DND-41 (cell line): Measurements from ENCODE around the gene DDX4.

Experiments
- ATAC-seq: fragments of 200-7000 bp; cut with Tn5 transposase; 3 replicates; pipeline ENCODE4 v1.9.1; 2021; ENCODE audit warnings: low read depth; ENCODE audit not compliant: insufficient read depth
- DNase-seq: peaks from one replicate; pipeline ENCODE4 v3.0.0-alpha.2; 2020
- H2AFZ ChIP-seq: 2 replicates; pipeline ENCODE4 v1.6.0; 2012; ENCODE audit warnings: low read depth, low read length
- H3K27ac ChIP-seq: 2 replicates; pipeline ENCODE4 v1.5.1; 2012; ENCODE audit warnings: low read length, inconsistent platforms
- H3K27me3 ChIP-seq: fragments of 200-600 bp; sonication (generic); 2 replicates; pipeline ENCODE4 v1.6.0; 2012; ENCODE audit warnings: low read length, mild to moderate bottlenecking, inconsistent platforms; ENCODE audit not compliant: insufficient read depth, poor library complexity
- H3K36me3 ChIP-seq: 2 replicates; pipeline ENCODE4 v1.5.1; 2012; ENCODE audit warnings: low read length, inconsistent platforms; ENCODE audit not compliant: insufficient read depth
- H3K4me1 ChIP-seq: 2 replicates; pipeline ENCODE4 v1.5.1; 2012; ENCODE audit warnings: mild to moderate bottlenecking, low read length; ENCODE audit not compliant: insufficient read depth
- H3K4me2 ChIP-seq: 2 replicates; pipeline ENCODE4 v1.6.0; 2012; ENCODE audit warnings: mild to moderate bottlenecking, moderate library complexity, low read length, inconsistent platforms; ENCODE audit not compliant: insufficient read depth
- H3K4me3 ChIP-seq, 2 experiments: fragments of 200-600 bp in 1 of 2; shearing (Covaris generic) in 1 of 2; 2 replicates each; pipeline ENCODE4 v1.5.1; 2012 to 2016; ENCODE audit warnings: inconsistent platforms in 2 of 2, low read length in 2 of 2, mild to moderate bottlenecking in 2 of 2, low read depth in 1 of 2, moderate library complexity in 1 of 2
- H3K79me2 ChIP-seq: 2 replicates; pipeline ENCODE4 v1.6.0; 2012; ENCODE audit warnings: low read length, inconsistent platforms; ENCODE audit not compliant: insufficient read depth
- H3K9ac ChIP-seq: 2 replicates; pipeline ENCODE4 v1.6.0; 2012; ENCODE audit warnings: low read depth, mild to moderate bottlenecking, inconsistent platforms, low read length, moderate library complexity
- H3K9me3 ChIP-seq: 2 replicates; pipeline ENCODE4 v1.5.1; 2012; ENCODE audit warnings: low read length, moderate library complexity, mild to moderate bottlenecking, inconsistent platforms; ENCODE audit not compliant: insufficient read depth, severe bottlenecking
- H4K20me1 ChIP-seq: 2 replicates; pipeline ENCODE4 v1.6.0; 2012; ENCODE audit warnings: low read length; ENCODE audit not compliant: insufficient read depth
- CTCF ChIP-seq: IDR thresholded peaks from 2 replicates; pipeline ENCODE4 v1.5.1; 2012; ENCODE audit warnings: borderline replicate concordance, low read length, moderate library complexity, mild to moderate bottlenecking; ENCODE audit not compliant: poor library complexity, severe bottlenecking; ENCODE audit errors: extremely low read depth
- EZH2 ChIP-seq: IDR thresholded peaks from 3 replicates; pipeline ENCODE4 v1.6.1; 2012; ENCODE audit warnings: borderline replicate concordance, low read depth, mild to moderate bottlenecking, moderate library complexity, low read length, inconsistent platforms; ENCODE audit not compliant: severe bottlenecking

The DDX4 gene

DNA sequence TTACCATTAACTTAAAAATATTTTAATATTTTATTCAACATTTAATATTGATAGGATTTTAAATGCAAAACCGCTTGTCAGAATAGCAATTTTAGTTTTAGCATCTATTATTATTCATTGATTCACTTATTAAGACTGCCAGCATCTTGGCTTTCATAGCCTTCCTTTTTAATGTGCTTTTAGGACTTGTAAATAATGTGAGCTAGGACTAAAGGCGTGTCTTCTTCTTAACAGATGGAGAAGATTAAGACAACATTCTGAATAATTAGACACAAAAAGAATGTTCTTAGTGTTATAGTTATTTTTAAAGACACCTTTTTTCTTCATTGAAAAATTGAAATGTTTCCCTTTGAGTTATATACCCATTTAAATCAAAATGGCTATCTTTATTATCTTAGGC, 120.2 kb downstream of the DDX4 start:
- no peaks in the 10 kb centered on the region for H3K79me2 ChIP-seq
- no peaks in the 10 kb centered on the region for H3K36me3 ChIP-seq
- H3K4me1 ChIP-seq: peaks cover 39% of the 10 kb centered on the region
- no peak overlapping the region for H3K4me2 ChIP-seq
- H3K9ac ChIP-seq: no peak overlapping the region
- H3K27ac ChIP-seq: no peak overlapping the region
- no peak for ATAC-seq
- no peaks in the 10 kb centered on the region for H3K9me3 ChIP-seq
- DNase-seq: no peak
- no peak overlapping the region for H2AFZ ChIP-seq
- H3K27me3 ChIP-seq: no peaks in the 10 kb centered on the region
- no peaks in the 10 kb centered on the region for H4K20me1 ChIP-seq
- TF ChIP-seq CTCF: no peak
- no peak for TF ChIP-seq EZH2
- no peak overlapping the region for H3K4me3 ChIP-seq

GRCh38 chr5:55860288-55860687, 122.4 kb downstream of the DDX4 start:
- Histone ChIP-seq H3K36me3 (no peaks in the 10 kb centered on the region), H3K27ac (no peak overlapping the region), H3K4me1 (peaks cover 36% of the 10 kb centered on the region), H3K4me3 (no peak overlapping the region), H3K9me3 (no peaks in the 10 kb centered on the region), H3K9ac (no peak overlapping the region), H3K79me2 (no peaks in the 10 kb centered on the region), H3K27me3 (no peaks in the 10 kb centered on the region), H2AFZ (no peak overlapping the region), H4K20me1 (no peaks in the 10 kb centered on the region), H3K4me2 (no peak overlapping the region)
- ATAC-seq (no peak), DNase-seq (no peak)
- no peak for TF ChIP-seq EZH2
- TF ChIP-seq CTCF: no peak

GRCh38 chr5:55860709-55861108, 122.8 kb downstream of the DDX4 start:
- no peak for DNase-seq
- no peaks in the 10 kb centered on the region for H3K9me3 ChIP-seq

More at GRCh38 chr5:55860709-55861108, 122.8 kb downstream of the DDX4 start:
- no peak overlapping the region for H2AFZ ChIP-seq
- H3K27ac ChIP-seq: no peak overlapping the region
- no peak overlapping the region for H3K4me3 ChIP-seq
- TF ChIP-seq EZH2 (no peak), CTCF (no peak)
- ATAC-seq: no peak
- no peak overlapping the region for H3K9ac ChIP-seq
- no peaks in the 10 kb centered on the region for H3K27me3 ChIP-seq
- H3K79me2 ChIP-seq: no peaks in the 10 kb centered on the region
- no peaks in the 10 kb centered on the region for H4K20me1 ChIP-seq
- H3K36me3 ChIP-seq: no peaks in the 10 kb centered on the region
- no peak overlapping the region for H3K4me2 ChIP-seq
- H3K4me1 ChIP-seq: peaks cover 36% of the 10 kb centered on the region
